Kidney (tissue), 14 donors: ENCODE data around the gene CPNE2. TPM values are rescaled to one million over a fixed set of nuclear protein-coding genes. Genes with fewer than 3 reads are reported as not detected.

Experiments used
- DNase-seq, 5 donors: peaks; one replicate each; pipeline ENCODE4 v3.0.0-alpha.2; 2013 to 2020
- FAIRE-seq: peaks from 2 replicates; lab custom pipeline; 2012; peaks lifted over from hg19 to GRCh38; lab: Jason Lieb, UNC
- H3K27ac ChIP-seq, 2 donors: one replicate each; pipeline ENCODE4 v1.7.0; 2013; ENCODE audit warnings: low read depth in 2 of 2, low read length in 2 of 2, inconsistent platforms in 1 of 2
- H3K27me3 ChIP-seq: one replicate; pipeline ENCODE4 v1.7.1; 2013; ENCODE audit warnings: low read length, inconsistent platforms; ENCODE audit not compliant: control insufficient read depth, insufficient read depth
- H3K36me3 ChIP-seq, 3 donors: one replicate each; pipeline versions ENCODE4 v1.7.0 to v1.7.1; 2013; ENCODE audit warnings: low read length in 3 of 3, control low read depth in 1 of 3, inconsistent platforms in 1 of 3; ENCODE audit not compliant: insufficient read depth in 3 of 3, control insufficient read depth in 2 of 3
- H3K4me1 ChIP-seq, 3 donors: one replicate each; pipeline versions ENCODE4 v1.7.0 to v1.7.1; 2013; ENCODE audit warnings: low read length in 3 of 3, inconsistent platforms in 1 of 3, low read depth in 1 of 3; ENCODE audit not compliant: control insufficient read depth in 2 of 3, insufficient read depth in 2 of 3
- H3K4me3 ChIP-seq, 3 donors: one replicate each; pipeline versions ENCODE4 v1.7.0 to v1.8.1; 2013; ENCODE audit warnings: low read length in 3 of 3, control low read depth in 1 of 3, inconsistent platforms in 1 of 3
- H3K9ac ChIP-seq, 3 donors: one replicate each; pipeline versions ENCODE4 v1.7.0 to v1.7.1; 2013; ENCODE audit warnings: low read length in 3 of 3, control low read depth in 1 of 3, inconsistent platforms in 1 of 3
- H3K9me3 ChIP-seq, 3 donors: one replicate each; pipeline versions ENCODE4 v1.7.0 to v1.7.1; 2013; ENCODE audit warnings: low read length in 3 of 3, control low read depth in 1 of 3, inconsistent platforms in 1 of 3; ENCODE audit not compliant: control insufficient read depth in 2 of 3, insufficient read depth in 1 of 3
- CTCF ChIP-seq: IDR thresholded peaks from 3 replicates; pipeline ENCODE4 v1.5.1; 2012; ENCODE audit warnings: mild to moderate bottlenecking, moderate library complexity, borderline replicate concordance; ENCODE audit not compliant: insufficient read depth; ENCODE audit errors: extremely low read depth
- intact Hi-C: fragments of 100-400 bp; cut with DNase I; formaldehyde crosslinking; loops from one replicate; pipeline ENCODE4 v1.11.1; 2022
- polyA plus RNA-seq: library from polyadenylated mRNA; stranded (reverse); fragments of 350-450 nt; fragmentation: Illumina TruSeq; extraction: RNeasy Lipid Tissue Mini Kit (QIAGEN cat#74804); gene quantifications from one replicate; pipeline ENCODE4 v1.2.3, GENCODE V29; 2014; ENCODE audit warnings: low read depth, low replicate concordance; ENCODE audit not compliant: insufficient read depth
- total RNA-seq: library from RNA; stranded (reverse); fragmentation: NEBNext Ultra II Directional; extraction: Animal tissue kit (Norgen Biotek cat#: 25700); gene quantifications from one replicate; pipeline ENCODE4 v1.2.1, GENCODE V29; 2021
- donor health status: control.
- donor health status: control.
- donor health status: control.
- donor health status: control.
- donor health status: control.
- donor health status: DM: yes; HTN: yes; CAD: no.
- donor health status: Normal renal cell carcinoma (clear cell type).

Gene CPNE2
- total and polyA plus RNA-seq, 2 donors from 2014 or later = 24.1 to 33.1 TPM

- FAIRE-seq (no peak), DNase-seq (peak; percentile 74 to 92 (median 86))
- peaks cover 2 to 10% (median 8%) of the 10 kb centered on the region in 3 donors for H3K4me1 ChIP-seq
- no peak overlapping the region for H3K27ac ChIP-seq
- no peaks in the 10 kb centered on the region for H3K9me3 ChIP-seq
- no peaks in the 10 kb centered on the region for H3K36me3 ChIP-seq
- intact Hi-C loops = loop anchor here (10.0 kb wide), 1 partner anchor 71 kb away; no protein-coding TSS in a partner anchor
- H3K9ac ChIP-seq = no peak overlapping the region
- no peaks in the 10 kb centered on the region for H3K27me3 ChIP-seq
- H3K4me3 ChIP-seq = peak overlapping the region in 1 of 3 donors; percentile 32
- TF ChIP-seq CTCF = peak; percentile 63
Observed at GRCh38 chr16:57045694-57046381, 46.5 kb upstream of the CPNE2 start.

- no peak overlapping the region for H3K27ac ChIP-seq
- no peak for TF ChIP-seq CTCF
- H3K36me3 ChIP-seq = no peaks in the 10 kb centered on the region
- no peaks in the 10 kb centered on the region for H3K27me3 ChIP-seq
- H3K4me3 ChIP-seq = no peak overlapping the region
- peaks cover 2 to 10% (median 4%) of the 10 kb centered on the region in 3 donors for H3K4me1 ChIP-seq
- intact Hi-C loops = loop anchor here (10.0 kb wide), 1 partner anchor 73 kb away; no protein-coding TSS in a partner anchor
- DNase-seq (no peak), FAIRE-seq (no peak)
- no peak overlapping the region for H3K9ac ChIP-seq
- no peaks in the 10 kb centered on the region for H3K9me3 ChIP-seq
Observed at GRCh38 chr16:57048095-57048494, 44.3 kb upstream of the CPNE2 start.

- Histone ChIP-seq H3K9ac (no peak overlapping the region), H3K27ac (no peak overlapping the region), H3K4me1 (peaks cover 2 to 10% (median 4%) of the 10 kb centered on the region in 3 donors), H3K9me3 (no peaks in the 10 kb centered on the region), H3K27me3 (no peaks in the 10 kb centered on the region), H3K36me3 (no peaks in the 10 kb centered on the region), H3K4me3 (no peak overlapping the region)
- TF ChIP-seq CTCF = no peak
- DNase-seq = no peak
- intact Hi-C loops = loop anchor here (10.0 kb wide), 1 partner anchor 75 kb away; no protein-coding TSS in a partner anchor
- FAIRE-seq = no peak
Observed at GRCh38 chr16:57049678-57050077, 42.7 kb upstream of the CPNE2 start.
